Glomerular visceral epithelial cell (primary cell): ENCODE measurements around the gene LHFPL6.

ENCODE experiments used
- DNase-seq: peaks from one replicate; pipeline ENCODE4 v3.0.0-alpha.2; 2016; ENCODE audit errors: extremely low spot score

The LHFPL6 gene

DNA sequence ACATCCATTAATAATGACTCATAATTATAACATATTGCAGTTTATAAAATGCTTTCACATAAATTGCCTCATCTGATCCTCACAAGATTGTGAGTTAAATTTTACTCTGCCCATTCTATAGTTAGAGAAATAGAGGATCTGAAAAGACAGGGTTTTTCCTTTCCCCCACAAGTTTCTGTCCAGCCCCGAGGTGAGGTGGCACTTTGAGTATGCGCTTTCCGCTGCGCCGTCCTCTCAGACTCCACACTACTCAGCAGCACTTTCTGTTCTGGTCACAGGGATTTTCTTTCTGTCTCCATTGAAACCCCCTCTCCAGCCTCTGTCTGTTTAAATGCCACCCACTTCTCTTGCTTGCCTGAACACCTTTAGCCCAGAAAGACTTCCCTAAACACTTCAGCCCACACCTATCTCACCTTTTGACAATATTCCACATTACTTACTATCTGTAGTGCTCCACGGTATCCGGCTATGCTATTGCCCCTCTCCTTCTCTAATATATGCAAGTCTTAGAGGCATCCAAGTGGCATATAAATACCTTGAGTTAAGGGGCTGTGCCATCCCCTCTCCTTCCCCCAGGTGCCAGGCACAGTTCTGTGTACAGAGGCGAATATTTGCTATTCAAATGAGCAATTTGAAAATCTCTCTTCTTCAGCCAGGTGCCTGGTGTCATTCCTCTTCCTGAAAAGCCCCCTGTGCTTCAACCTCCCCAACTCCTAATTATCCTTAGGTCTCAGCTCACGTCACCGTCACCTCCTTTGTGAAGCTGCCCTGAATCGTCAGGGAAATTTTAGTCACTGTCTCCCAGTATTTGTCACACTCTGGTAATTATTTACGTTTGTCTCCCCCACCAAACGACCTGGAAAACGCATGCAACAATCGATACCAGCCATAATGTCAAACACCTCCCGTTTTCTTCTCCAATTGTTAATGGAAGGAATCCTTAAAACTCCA lies 296.1 kb downstream of the LHFPL6 start:
- no peak for DNase-seq

DNA sequence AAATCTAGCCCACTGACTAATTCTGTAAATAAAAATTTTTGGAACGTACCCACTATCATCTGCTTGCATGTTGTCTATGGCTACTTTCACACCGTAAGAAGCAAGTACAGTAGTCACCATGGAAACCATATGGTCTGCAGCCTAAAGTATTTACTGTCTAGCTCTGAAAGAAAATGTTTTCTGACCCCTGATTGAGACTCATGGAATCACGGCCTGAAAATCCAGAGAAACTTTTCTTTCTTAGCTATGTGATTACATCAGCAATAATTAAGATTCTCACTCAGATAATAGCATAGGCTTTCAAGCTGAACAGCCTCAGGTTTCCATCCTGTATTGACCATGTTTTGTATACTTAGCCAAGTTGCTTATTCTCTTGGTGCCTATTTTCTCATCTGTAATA lies 300.2 kb downstream of the LHFPL6 start:
- no peak for DNase-seq

DNA sequence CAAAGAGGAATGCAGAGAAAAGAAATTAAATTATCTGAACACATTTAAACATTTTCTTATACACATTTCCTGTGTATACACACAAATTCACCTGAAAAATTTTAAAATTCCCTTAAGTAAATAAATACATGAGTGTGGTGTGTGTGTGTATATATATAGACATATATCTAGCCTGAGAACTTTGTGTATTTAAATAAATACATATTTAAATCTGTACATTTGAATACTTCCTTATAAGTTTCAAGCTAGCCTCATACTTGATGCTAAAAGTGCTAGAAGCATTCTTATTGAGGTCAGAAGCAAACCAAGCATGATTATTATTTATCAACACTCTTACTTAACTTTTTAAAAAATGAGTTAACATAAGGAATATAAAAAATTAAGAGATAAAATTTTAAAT lies 304.0 kb downstream of the LHFPL6 start:
- DNase-seq: no peak

DNA sequence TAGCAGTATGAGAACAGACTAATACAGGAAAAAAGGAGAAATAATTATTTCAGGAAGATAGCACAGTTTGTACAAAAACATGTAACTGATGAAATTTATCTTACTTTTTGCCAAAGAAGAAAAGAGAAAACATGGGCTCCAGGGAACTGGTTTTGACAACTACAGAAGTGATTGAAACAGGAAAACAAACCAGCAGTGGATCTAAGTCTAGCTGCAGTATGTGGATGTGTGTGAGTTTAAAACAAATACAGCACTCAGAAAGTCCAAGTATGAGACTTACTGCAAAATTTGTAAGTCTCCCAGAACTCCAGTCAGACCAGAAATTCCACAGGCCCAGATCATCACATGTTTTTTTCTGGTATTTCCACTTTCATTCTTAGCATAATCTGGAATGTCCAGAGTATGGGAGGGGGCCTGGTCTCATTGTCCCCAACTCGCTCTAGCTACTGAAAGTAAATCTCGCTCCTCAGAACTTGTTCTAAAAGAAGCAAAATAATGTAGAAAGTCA lies 305.3 kb downstream of the LHFPL6 start:
- DNase-seq: no peak

DNA sequence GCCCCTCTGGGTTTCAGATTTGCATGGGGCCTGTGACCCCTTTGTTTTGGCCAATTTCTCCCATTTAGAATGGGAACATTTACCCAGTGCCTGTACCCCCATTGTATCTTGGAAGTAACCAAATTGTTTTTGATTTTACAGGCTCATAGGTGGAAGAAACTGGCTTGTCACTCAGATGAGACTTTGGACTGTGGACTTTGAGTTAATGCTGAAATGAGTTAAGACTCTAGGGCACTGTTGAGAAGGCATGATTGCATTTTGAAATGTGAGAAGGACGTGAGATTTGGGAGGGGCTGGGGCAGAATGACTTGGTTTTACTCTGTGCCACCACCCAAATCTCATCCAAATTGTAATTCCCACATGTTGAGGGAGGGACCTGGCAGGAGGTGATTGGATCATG lies 306.0 kb downstream of the LHFPL6 start:
- DNase-seq: no peak

DNA sequence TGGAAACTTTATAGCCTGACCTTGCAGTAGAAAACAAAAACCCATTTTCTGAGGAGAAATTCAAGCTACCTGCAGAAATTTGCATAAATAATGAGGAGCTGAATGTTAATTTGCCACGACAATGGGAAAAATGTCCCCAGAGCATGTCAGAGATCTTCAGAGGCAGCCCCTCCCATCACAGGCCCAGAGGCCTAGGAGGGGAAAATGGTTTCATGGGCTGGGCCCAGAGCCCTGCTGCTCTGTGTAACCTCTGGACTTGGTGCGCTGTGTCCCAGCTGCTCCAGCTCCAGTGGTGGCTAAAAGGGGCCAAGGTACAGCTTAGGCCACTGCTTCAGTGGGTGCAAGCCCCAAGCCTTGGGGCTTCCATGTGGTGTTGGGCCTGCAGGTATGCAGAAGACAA lies 306.8 kb downstream of the LHFPL6 start:
- no peak for DNase-seq
